Hepatocyte (in vitro differentiated cells): ENCODE measurements around the gene ZFYVE28. TPM values are rescaled to one million over a fixed set of nuclear protein-coding genes. Genes with fewer than 3 reads are reported as not detected.

Source experiments
- DNase-seq: peaks from one replicate; pipeline ENCODE4 v3.0.0-alpha.2; 2016; ENCODE audit warnings: low spot score
- H2AFZ ChIP-seq: fragments of 200-600 bp; sonication (generic); 2 replicates; pipeline ENCODE4 v1.6.0; 2016; ENCODE audit warnings: antibody characterized with exemption, mild to moderate bottlenecking
- H3K27ac ChIP-seq: fragments of 200-600 bp; sonication (generic); 2 replicates; pipeline ENCODE4 v1.5.1; 2016; ENCODE audit warnings: mild to moderate bottlenecking
- H3K27me3 ChIP-seq: fragments of 200-600 bp; sonication (generic); 2 replicates; pipeline ENCODE4 v1.6.1; 2016
- H3K36me3 ChIP-seq: fragments of 200-600 bp; sonication (generic); replicated peaks from 2 replicates; pipeline ENCODE4 v1.5.1; 2016; ENCODE audit warnings: low read depth; ENCODE audit not compliant: insufficient read depth
- H3K4me1 ChIP-seq: fragments of 200-600 bp; sonication (generic); 2 replicates; pipeline ENCODE4 v1.5.1; 2016; ENCODE audit warnings: mild to moderate bottlenecking, moderate library complexity; ENCODE audit not compliant: insufficient read depth
- H3K4me2 ChIP-seq: fragments of 200-600 bp; sonication (generic); 2 replicates; pipeline ENCODE4 v1.6.0; 2016
- H3K4me3 ChIP-seq: fragments of 200-600 bp; sonication (generic); 2 replicates; pipeline ENCODE4 v1.5.1; 2016; ENCODE audit warnings: mild to moderate bottlenecking
- H3K79me2 ChIP-seq: fragments of 200-600 bp; sonication (generic); 2 replicates; pipeline ENCODE4 v1.6.0; 2017; ENCODE audit warnings: mild to moderate bottlenecking
- H3K9me2 ChIP-seq: fragments of 200-600 bp; sonication (generic); replicated peaks from 2 replicates; pipeline ENCODE4 v1.6.0; 2017; ENCODE audit warnings: mild to moderate bottlenecking; ENCODE audit not compliant: insufficient read depth
- H3K9me3 ChIP-seq: fragments of 200-600 bp; sonication (generic); 2 replicates; pipeline ENCODE4 v1.5.1; 2016; ENCODE audit warnings: low read depth, mild to moderate bottlenecking
- H4K20me1 ChIP-seq: fragments of 200-600 bp; sonication (generic); 2 replicates; pipeline ENCODE4 v1.6.0; 2016; ENCODE audit warnings: mild to moderate bottlenecking; ENCODE audit not compliant: insufficient read depth, poor library complexity, severe bottlenecking
- CTCF ChIP-seq: fragments of 200-600 bp; sonication (generic); IDR thresholded peaks from 2 replicates; pipeline ENCODE4 v1.5.1; 2016; ENCODE audit warnings: antibody characterized with exemption, mild to moderate bottlenecking; ENCODE audit not compliant: poor library complexity
- EZH2 ChIP-seq: fragments of 200-600 bp; sonication (generic); IDR thresholded peaks from 2 replicates; pipeline ENCODE4 v1.6.1; 2016; ENCODE audit warnings: antibody characterized with exemption, mild to moderate bottlenecking, borderline replicate concordance
- EZH2phosphoT487 ChIP-seq: fragments of 200-600 bp; sonication (generic); IDR thresholded peaks from one replicate; pipeline ENCODE4 v1.6.1; 2018; ENCODE audit warnings: antibody characterized with exemption, mild to moderate bottlenecking, low read depth, moderate library complexity; ENCODE audit not compliant: unreplicated experiment, severe bottlenecking
- WGBS: methylation state at CpG from one replicate; pipeline ENCODE4 v1.1.6; 2016; ENCODE audit warnings: low lambda C conversion rate; ENCODE audit errors: missing lambda C conversion rate; 5-methylcytosine and 5-hydroxymethylcytosine counted together
- polyA plus RNA-seq: library from polyadenylated mRNA; unstranded; fragments of >200 nt; fragmentation: Nextera tagmentation; extraction: Ambion mirVana; gene quantifications from 2 replicates; pipeline ENCODE4 v1.2.1, GENCODE V29; 2016
- total RNA-seq: library from RNA; depleted of rRNA; stranded (reverse); fragments of >200 nt; gene quantifications from 2 replicates; pipeline ENCODE4 v1.2.3, GENCODE V29; 2014

The ZFYVE28 gene
- total and polyA plus RNA-seq, 2 experiments from 2014 or later: 2.2 to 3.4 TPM

- TF ChIP-seq EZH2phosphoT487 (no peak), EZH2 (no peak), CTCF (no peak)
- H4K20me1 ChIP-seq: no peaks in the 10 kb centered on the region
- WGBS: 88% methylated on average over 21 of the region's 34 CpGs
- no peak for DNase-seq
- no peaks in the 10 kb centered on the region for H3K79me2 ChIP-seq
- no peak overlapping the region for H3K27ac ChIP-seq
- no peaks in the 10 kb centered on the region for H3K4me1 ChIP-seq
- no peaks in the 10 kb centered on the region for H3K9me3 ChIP-seq
- H3K36me3 ChIP-seq: no peaks in the 10 kb centered on the region
- H3K4me3 ChIP-seq: no peak overlapping the region
- H3K27me3 ChIP-seq: no peaks in the 10 kb centered on the region
- no peak overlapping the region for H2AFZ ChIP-seq
- no peaks in the 10 kb centered on the region for H3K9me2 ChIP-seq
- no peak overlapping the region for H3K4me2 ChIP-seq
Observed at GRCh38 chr4:2270341-2271165, 147.9 kb downstream of the ZFYVE28 start.

- no peaks in the 10 kb centered on the region for H3K27me3 ChIP-seq
- H3K36me3 ChIP-seq: no peaks in the 10 kb centered on the region
- H4K20me1 ChIP-seq: no peaks in the 10 kb centered on the region
- no peaks in the 10 kb centered on the region for H3K4me1 ChIP-seq
- no peak overlapping the region for H3K4me2 ChIP-seq
- DNase-seq: no peak
- no peaks in the 10 kb centered on the region for H3K9me3 ChIP-seq
- 88% methylated on average over 12 of the region's 12 CpGs for WGBS
- H3K9me2 ChIP-seq: no peaks in the 10 kb centered on the region
- no peak overlapping the region for H2AFZ ChIP-seq
- no peak overlapping the region for H3K4me3 ChIP-seq
- TF ChIP-seq EZH2 (no peak), EZH2phosphoT487 (no peak), CTCF (no peak)
- no peaks in the 10 kb centered on the region for H3K79me2 ChIP-seq
- H3K27ac ChIP-seq: no peak overlapping the region
Observed at GRCh38 chr4:2269618-2270163, 148.8 kb downstream of the ZFYVE28 start.

- H3K27ac ChIP-seq: no peak overlapping the region
- no peak for DNase-seq
- H3K4me1 ChIP-seq: no peaks in the 10 kb centered on the region
- H3K9me3 ChIP-seq: no peaks in the 10 kb centered on the region
- H3K36me3 ChIP-seq: no peaks in the 10 kb centered on the region
- TF ChIP-seq EZH2phosphoT487 (no peak), CTCF (no peak), EZH2 (no peak)
- no peak overlapping the region for H2AFZ ChIP-seq
- H4K20me1 ChIP-seq: no peaks in the 10 kb centered on the region
- 75% methylated on average over 6 of the region's 6 CpGs for WGBS
- no peaks in the 10 kb centered on the region for H3K9me2 ChIP-seq
- H3K79me2 ChIP-seq: no peaks in the 10 kb centered on the region
- H3K4me2 ChIP-seq: no peak overlapping the region
- no peak overlapping the region for H3K4me3 ChIP-seq
- no peaks in the 10 kb centered on the region for H3K27me3 ChIP-seq
Observed at GRCh38 chr4:2269206-2269531, 149.3 kb downstream of the ZFYVE28 start.
